ENCODE data around the gene PIK3R2. TPM values are rescaled to one million over a fixed set of nuclear protein-coding genes. Genes with fewer than 3 reads are reported as not detected.

Gene PIK3R2
- total and polyA plus RNA-seq, 2 of the 8 experiments (the other 6 are each of a cell fraction or from before 2014, with no cell fraction given) = 21.7 to 57.1 TPM

GRCh38 chr19:18113827-18114226, 39.1 kb upstream of the PIK3R2 start:
- Histone ChIP-seq H4K20me1 (replicated peaks in 1 of 2; ENCODE audit: control insufficient read depth in 1 of 2, insufficient read depth in 2 of 2, low read length in 2 of 2) (peaks cover 0 to 2% of the 10 kb centered on the region in 2 experiments), H4K5ac (ENCODE audit: insufficient read length, low read depth, low read length) (no peak overlapping the region), H2BK12ac (ENCODE audit: low read depth, low read length) (no peak overlapping the region), H2BK15ac (ENCODE audit: low read length) (no peak overlapping the region), H2AK5ac (ENCODE audit: low read depth, low read length) (no peak overlapping the region), H3K79me1 (ENCODE audit: low read depth, low read length) (0 out of 2 replicates have a peak, but pooled peaks cover 5% of the 10 kb centered on the region), H3K27me3 (replicated peaks in 1 of 4; ENCODE audit: control insufficient read depth in 3 of 4, extremely low read depth in 1 of 4, insufficient read depth in 3 of 4, low read length in 3 of 4) (peaks cover 0 to 10% (median 6%) of the 10 kb centered on the region in 4 experiments; a peak in 5 of 7 replicates), H3K36me3 (ENCODE audit: control insufficient read depth in 2 of 4, insufficient read depth in 4 of 4, low read length in 3 of 4) (no peaks in the 10 kb centered on the region), H2BK5ac (ENCODE audit: low read depth, low read length) (no peak overlapping the region), H3K79me2 (ENCODE audit: control insufficient read depth in 1 of 2, insufficient read depth in 2 of 2, low read length in 2 of 2) (peaks cover 0 to 5% of the 10 kb centered on the region in 2 experiments; a peak in 1 of 4 replicates), H3K4ac (replicated peaks; ENCODE audit: insufficient read length, low read depth, low read length) (no peak overlapping the region), H3K27ac (ENCODE audit: low read depth, low read length) (no peak overlapping the region), H4K91ac (replicated peaks; ENCODE audit: insufficient read length, low read length) (no peak overlapping the region), H3K4me1 (replicated peaks in 1 of 4; ENCODE audit: control insufficient read depth in 3 of 4, insufficient read depth in 4 of 4, low read length in 3 of 4) (peaks cover 3 to 17% (median 10%) of the 10 kb centered on the region in 4 experiments), H3K9me3 (ENCODE audit: insufficient read depth in 2 of 2, low read depth in 1 of 2, low read length in 1 of 2) (no peaks in the 10 kb centered on the region), H3K9ac (replicated peaks in 1 of 4; ENCODE audit: extremely low read depth in 1 of 4, low read depth in 3 of 4, low read length in 3 of 4) (no peak overlapping the region), H3K23ac (ENCODE audit: insufficient read length) (no peak overlapping the region), H3K4me2 (ENCODE audit: insufficient read depth in 1 of 2, low read depth in 2 of 2, low read length in 2 of 2) (no peak overlapping the region), H2BK120ac (replicated peaks; ENCODE audit: low read depth, low read length) (no peak overlapping the region), H3K4me3 (ENCODE audit: extremely low read depth in 1 of 4, insufficient read depth in 2 of 4, low read depth in 3 of 4, low read length in 4 of 4) (no peak overlapping the region), H3K14ac (ENCODE audit: insufficient read length) (no peak overlapping the region), H3K56ac (replicated peaks; ENCODE audit: insufficient read length, low read depth, low read length) (no peak overlapping the region), H4K8ac (ENCODE audit: extremely low read depth, insufficient read depth, low read length) (no peak overlapping the region), H3K23me2 (ENCODE audit: low read depth, low read length) (peaks cover 19% of the 10 kb centered on the region), H2BK20ac (ENCODE audit: low read length) (no peak overlapping the region), H2AFZ (ENCODE audit: low read length) (no peak overlapping the region), H3K18ac (ENCODE audit: extremely low read depth, low read length) (no peak overlapping the region)
- 94% methylated on average over 5 of the region's 5 CpGs; no CpG with 5 or more reads in 1 of the 2 experiments for WGBS, 2 experiments (ENCODE audit: extremely low coverage in 1 of 2, insufficient coverage in 1 of 2, insufficient read length in 1 of 2, insufficient replicate concordance in 2 of 2, low coverage in 1 of 2, low lambda C conversion rate in 2 of 2, missing lambda C conversion rate in 1 of 2)
- TF ChIP-seq TEAD4 (IDR thresholded peaks at IDR 0.05; ENCODE audit: low read depth, low read length) (no peak), TCF12 (IDR thresholded peaks at IDR 0.05; ENCODE audit: low read depth, low read length) (no peak), CHD2 (IDR thresholded peaks at IDR 0.05; ENCODE audit: low read length) (no peak), BRCA1 (IDR thresholded peaks at IDR 0.05; ENCODE audit: low read depth, low read length) (no peak), HDAC6 (IDR thresholded peaks at IDR 0.05; ENCODE audit: low read depth, low read length) (no peak), CBX8 (IDR thresholded peaks at IDR 0.05; ENCODE audit: borderline replicate concordance, low read depth, low read length) (no peak)
- CTCF ChIA-PET (ENCODE audit: partially characterized antibody) = interaction anchor here (0.6 to 5.1 kb wide), 30 partner anchors 8 to 166 kb away, joined by 3 to 29 read pairs (median 5); partner anchors contain the start of genes MPV17L2 and PIK3R2
- FAIRE-seq (no peak), DNase-seq (ENCODE audit: low read depth in 1 of 2, low spot score in 2 of 2) (no peak)
- POLR2A ChIA-PET (ENCODE audit: partially characterized antibody) = interaction anchor here (1.1 to 1.5 kb wide), 2 partner anchors 47 to 54 kb away, joined by 3 to 5 read pairs; no protein-coding TSS in a partner anchor
